ENCODE measurements around the gene ADGRB2. TPM values are rescaled to one million over a fixed set of nuclear protein-coding genes. Genes with fewer than 3 reads are reported as not detected.

Gene ADGRB2
- total RNA-seq, 1 experiment from 2014 or later, result 10.9 TPM

DNA sequence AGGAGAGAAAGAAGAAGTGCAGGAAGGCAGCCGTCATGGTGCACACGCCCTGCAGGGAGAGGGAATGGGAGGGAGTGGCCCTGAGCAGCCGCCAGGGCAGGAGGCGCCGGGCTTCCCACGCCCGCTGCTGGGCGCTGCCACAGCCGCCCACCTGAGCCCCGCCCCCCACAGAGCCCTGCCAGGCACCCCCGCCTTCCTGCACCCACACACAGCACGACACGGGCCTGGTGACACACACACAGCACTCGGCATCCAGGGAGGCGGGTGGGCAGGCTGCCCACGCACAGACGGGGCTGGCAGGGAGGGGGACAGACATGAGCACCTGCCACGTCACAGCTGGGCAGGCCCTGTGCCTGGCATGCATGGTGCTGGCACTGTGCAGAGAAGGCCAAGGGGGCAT, 27.5 kb downstream of the ADGRB2 start:
- no peaks in the 10 kb centered on the region for H3K4me1 ChIP-seq (ENCODE audit: insufficient read depth, low read length)
- no peak overlapping the region for H3K14ac ChIP-seq (ENCODE audit: insufficient read depth, low read length)
- H4K20me1 ChIP-seq (ENCODE audit: control insufficient read depth, insufficient read depth, insufficient read length), result no peaks in the 10 kb centered on the region
- no peak overlapping the region for H2BK12ac ChIP-seq (ENCODE audit: insufficient read length, low read depth, low read length)
- H3K27me3 ChIP-seq (ENCODE audit: insufficient read depth, low read length), result no peaks in the 10 kb centered on the region
- H3K4me3 Mint-ChIP-seq, result no peak overlapping the region; a peak in 1 of 5 replicates
- no peak overlapping the region for H2AFZ ChIP-seq (ENCODE audit: low read length)
- H3K36me3 Mint-ChIP-seq (ENCODE audit: insufficient read depth in 1 of 3, low read depth in 3 of 3), result no peaks in the 10 kb centered on the region; a peak in 1 of 7 replicates
- no peak overlapping the region for H4K5ac ChIP-seq (ENCODE audit: insufficient read length, low read depth, low read length)
- H2BK15ac ChIP-seq (ENCODE audit: low read depth, low read length), result no peak overlapping the region
- no peak overlapping the region; a peak in 1 of 7 replicates for H3K27ac Mint-ChIP-seq
- peaks cover 2% of the 10 kb centered on the region; the same call in 1 of the 2 replicates for H3K27me3 Mint-ChIP-seq (ENCODE audit: low read depth)
- H2BK120ac ChIP-seq (ENCODE audit: low read depth, low read length, poor library complexity, severe bottlenecking), result no peak overlapping the region
- H3K23ac ChIP-seq (ENCODE audit: insufficient read length, low read depth, low read length), result no peak overlapping the region
- H3K4me1 Mint-ChIP-seq, result peaks cover 5 to 19% of the 10 kb centered on the region in 2 experiments
- H3K23me2 ChIP-seq (ENCODE audit: insufficient read length, low read depth, low read length, poor library complexity, severe bottlenecking), result no peaks in the 10 kb centered on the region
- H2BK5ac ChIP-seq (ENCODE audit: insufficient read length, low read length), result no peak overlapping the region
- no peaks in the 10 kb centered on the region for H3K9me3 ChIP-seq (ENCODE audit: control insufficient read depth, low read depth, low read length)
- H4K8ac ChIP-seq (replicated peaks; ENCODE audit: insufficient read length, low read depth, low read length), result no peak overlapping the region
- H3K4me2 ChIP-seq (ENCODE audit: insufficient read depth, insufficient read length, low read length), result no peak overlapping the region
- no peak overlapping the region for H4K91ac ChIP-seq (ENCODE audit: insufficient read length, low read depth, low read length)
- no peak overlapping the region for H2BK20ac ChIP-seq (ENCODE audit: low read depth, low read length, poor library complexity, severe bottlenecking)
- no peak overlapping the region for H3K4ac ChIP-seq (ENCODE audit: low read depth, low read length)
- no peak overlapping the region for H3K9ac ChIP-seq (ENCODE audit: extremely low read depth, insufficient read length, low read length)
- H3T11ph ChIP-seq (ENCODE audit: low read length), result no peak overlapping the region
- no peak for DNase-seq
- WGBS (ENCODE audit: extremely low coverage, insufficient read length, low lambda C conversion rate), result no CpG with 5 or more reads among the region's 18 CpGs
- no peaks in the 10 kb centered on the region for H3K79me1 ChIP-seq (ENCODE audit: insufficient read depth, low read depth, low read length, poor library complexity, severe bottlenecking)
- no peak overlapping the region for H3K18ac ChIP-seq (ENCODE audit: insufficient read length, low read depth, low read length)
- no peaks in the 10 kb centered on the region for H3K79me2 ChIP-seq (ENCODE audit: insufficient read depth, low read length)
- no peaks in the 10 kb centered on the region for H3K9me3 Mint-ChIP-seq
- no peak overlapping the region for H3K27ac ChIP-seq (ENCODE audit: insufficient read length, low read depth, low read length)
- H2AK5ac ChIP-seq (ENCODE audit: insufficient read length, low read length), result no peak overlapping the region
- TF ChIP-seq, protein P1, sequence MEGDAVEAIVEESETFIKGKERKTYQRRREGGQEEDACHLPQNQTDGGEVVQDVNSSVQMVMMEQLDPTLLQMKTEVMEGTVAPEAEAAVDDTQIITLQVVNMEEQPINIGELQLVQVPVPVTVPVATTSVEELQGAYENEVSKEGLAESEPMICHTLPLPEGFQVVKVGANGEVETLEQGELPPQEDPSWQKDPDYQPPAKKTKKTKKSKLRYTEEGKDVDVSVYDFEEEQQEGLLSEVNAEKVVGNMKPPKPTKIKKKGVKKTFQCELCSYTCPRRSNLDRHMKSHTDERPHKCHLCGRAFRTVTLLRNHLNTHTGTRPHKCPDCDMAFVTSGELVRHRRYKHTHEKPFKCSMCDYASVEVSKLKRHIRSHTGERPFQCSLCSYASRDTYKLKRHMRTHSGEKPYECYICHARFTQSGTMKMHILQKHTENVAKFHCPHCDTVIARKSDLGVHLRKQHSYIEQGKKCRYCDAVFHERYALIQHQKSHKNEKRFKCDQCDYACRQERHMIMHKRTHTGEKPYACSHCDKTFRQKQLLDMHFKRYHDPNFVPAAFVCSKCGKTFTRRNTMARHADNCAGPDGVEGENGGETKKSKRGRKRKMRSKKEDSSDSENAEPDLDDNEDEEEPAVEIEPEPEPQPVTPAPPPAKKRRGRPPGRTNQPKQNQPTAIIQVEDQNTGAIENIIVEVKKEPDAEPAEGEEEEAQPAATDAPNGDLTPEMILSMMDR (conservative IDR thresholded peaks at IDR 0.05), result no peak
- H3K56ac ChIP-seq (ENCODE audit: insufficient read length, low read depth, low read length), result no peak overlapping the region
